GM13976 (cell line): Measurements from ENCODE around the gene DOCK4.

Experiments used
- DNase-seq: peaks from one replicate; pipeline ENCODE4 v3.0.0; 2012; ENCODE audit warnings: low spot score
- CTCF ChIP-seq: IDR thresholded peaks from 2 replicates; pipeline ENCODE4 v1.5.1; 2012; ENCODE audit warnings: borderline replicate concordance, mild to moderate bottlenecking; ENCODE audit not compliant: insufficient read depth; ENCODE audit errors: extremely low read depth, missing control alignments, control extremely low read depth
- in situ Hi-C: fragments of 300-500 bp; cut with MboI; formaldehyde crosslinking; loops from one replicate; pipeline ENCODE4 v1.12.0; 2022; ENCODE audit warnings: low sequenced_read_pairs, mixed read lengths, inconsistent platforms; ENCODE audit not compliant: unreplicated experiment

DOCK4 gene

GRCh38 chr7:111821046-111821445 is 385.2 kb downstream of the DOCK4 start:
- in situ Hi-C loops, result no loop called here
- DNase-seq, result no peak
- no peak for TF ChIP-seq CTCF

GRCh38 chr7:111820621-111821020 is 385.6 kb downstream of the DOCK4 start:
- no peak for DNase-seq
- TF ChIP-seq CTCF, result no peak
- in situ Hi-C loops, result no loop called here

GRCh38 chr7:111820121-111820520 is 386.1 kb downstream of the DOCK4 start:
- in situ Hi-C loops, result no loop called here
- no peak for TF ChIP-seq CTCF
- DNase-seq, result no peak

- DNase-seq, result no peak
- no peak for TF ChIP-seq CTCF
- in situ Hi-C loops, result no loop called here
Observed at GRCh38 chr7:111815354-111815753, 390.8 kb downstream of the DOCK4 start.

GRCh38 chr7:111813306-111813705 is 392.9 kb downstream of the DOCK4 start:
- DNase-seq, result no peak
- in situ Hi-C loops, result no loop called here
- TF ChIP-seq CTCF, result no peak

GRCh38 chr7:111806232-111806631 is 400.0 kb downstream of the DOCK4 start:
- no peak for DNase-seq
- in situ Hi-C loops, result no loop called here
- TF ChIP-seq CTCF, result no peak
